IMR-90 (cell line): ENCODE data around the gene NDUFAF5. TPM values are rescaled to one million over a fixed set of nuclear protein-coding genes. Genes with fewer than 3 reads are reported as not detected.

ENCODE experiments used
- ATAC-seq: fragments of 200-7000 bp; cut with Tn5 transposase; 2 replicates; pipeline ENCODE4 v1.9.1; 2020; ENCODE audit warnings: low read depth, mild to moderate bottlenecking, moderate library complexity
- BruUV-seq: library from RNA; stranded (reverse); fragments of 400-500 nt; replicated peaks from 2 replicates; lab custom pipeline; 2021; lab: Mats Ljungman, UMichigan
- CTCF ChIA-PET: fragments of 300-600 bp; formaldehyde crosslinking; extraction: SDS; loops from one replicate; lab custom pipeline; 2021; ENCODE audit warnings: antibody characterized with exemption; lab: Yijun Ruan, JAX
- POLR2A ChIA-PET: fragments of 300-600 bp; sonication (Branson Sonifier 250); formaldehyde crosslinking; loops from one replicate; lab custom pipeline; 2022; ENCODE audit warnings: antibody characterized with exemption; ENCODE audit not compliant: unreplicated experiment; lab: Charles Lee
- DNase-seq: peaks from one replicate; pipeline ENCODE4 v3.0.0; 2013
- H2AFZ ChIP-seq: replicated peaks from 2 replicates; pipeline ENCODE3; 2013; ENCODE audit warnings: low read length, mild to moderate bottlenecking; ENCODE audit not compliant: poor library complexity
- H2AK5ac ChIP-seq: 2 replicates; pipeline ENCODE4 v1.6.1; 2013; ENCODE audit warnings: low read depth, low read length, inconsistent platforms
- H2AK9ac ChIP-seq: replicated peaks from 2 replicates; pipeline ENCODE3; 2013; ENCODE audit warnings: mild to moderate bottlenecking, low read depth, low read length, moderate library complexity; ENCODE audit not compliant: poor library complexity
- H2BK120ac ChIP-seq: 2 replicates; pipeline ENCODE4 v1.6.1; 2013; ENCODE audit warnings: low read depth, low read length, inconsistent platforms
- H2BK15ac ChIP-seq: 3 replicates; pipeline ENCODE4 v1.6.1; 2013; ENCODE audit warnings: low read depth, low read length, inconsistent platforms
- H2BK20ac ChIP-seq: 2 replicates; pipeline ENCODE4 v1.6.1; 2013; ENCODE audit warnings: low read depth, mild to moderate bottlenecking, inconsistent platforms, low read length, moderate library complexity
- H2BK5ac ChIP-seq: 2 replicates; pipeline ENCODE4 v1.6.1; 2013; ENCODE audit warnings: mild to moderate bottlenecking, low read depth, low read length, inconsistent platforms; ENCODE audit not compliant: poor library complexity, severe bottlenecking
- H3K14ac ChIP-seq: replicated peaks from 2 replicates; pipeline ENCODE4 v1.6.1; 2013; ENCODE audit warnings: low read depth, low read length, inconsistent platforms
- H3K18ac ChIP-seq: 2 replicates; pipeline ENCODE4 v1.6.1; 2013; ENCODE audit warnings: low read depth, low read length, control low read depth
- H3K23ac ChIP-seq: 2 replicates; pipeline ENCODE4 v1.6.1; 2013; ENCODE audit warnings: low read depth, low read length, inconsistent platforms
- H3K27ac ChIP-seq: 2 replicates; pipeline ENCODE4 v1.5.1; 2013; ENCODE audit warnings: mild to moderate bottlenecking, control low read depth, low read length; ENCODE audit not compliant: insufficient read depth
- H3K27me3 ChIP-seq: 2 replicates; pipeline ENCODE4 v1.6.1; 2013; ENCODE audit warnings: low read length; ENCODE audit not compliant: control insufficient read depth, insufficient read depth
- H3K36me3 ChIP-seq: 2 replicates; pipeline ENCODE4 v1.6.1; 2013; ENCODE audit warnings: low read length, mixed read lengths; ENCODE audit not compliant: control insufficient read depth, insufficient read depth
- H3K4ac ChIP-seq: 2 replicates; pipeline ENCODE4 v1.6.1; 2013; ENCODE audit warnings: low read depth, low read length, inconsistent platforms
- H3K4me1 ChIP-seq: 2 replicates; pipeline ENCODE4 v1.6.1; 2013; ENCODE audit warnings: low read length, mixed read lengths; ENCODE audit not compliant: control insufficient read depth, insufficient read depth
- H3K4me2 ChIP-seq: 2 replicates; pipeline ENCODE4 v1.6.1; 2013; ENCODE audit warnings: low read depth, mild to moderate bottlenecking, control low read depth, low read length, moderate library complexity
- H3K4me3 ChIP-seq: 2 replicates; pipeline ENCODE4 v1.5.1; 2013; ENCODE audit warnings: low read depth, mild to moderate bottlenecking, control low read depth, low read length, moderate library complexity; ENCODE audit not compliant: insufficient read depth
- H3K56ac ChIP-seq: 2 replicates; pipeline ENCODE4 v1.6.1; 2013; ENCODE audit warnings: low read length, inconsistent platforms; ENCODE audit not compliant: insufficient read depth; ENCODE audit errors: extremely low read depth
- H3K79me1 ChIP-seq, 2 experiments: 2 replicates each; pipeline ENCODE4 v1.6.1; 2013; ENCODE audit warnings: low read length in 2 of 2, inconsistent platforms in 1 of 2, low read depth in 1 of 2
- H3K9ac ChIP-seq: 2 replicates; pipeline ENCODE4 v1.6.1; 2013; ENCODE audit warnings: low read depth, low read length, control low read depth
- H3K9me1 ChIP-seq: 2 replicates; pipeline ENCODE4 v1.6.1; 2013; ENCODE audit warnings: low read length, inconsistent platforms; ENCODE audit not compliant: insufficient read depth
- H3K9me3 ChIP-seq: 2 replicates; pipeline ENCODE4 v1.6.1; 2013; ENCODE audit warnings: low read length; ENCODE audit not compliant: control insufficient read depth, insufficient read depth
- H4K20me1 ChIP-seq: 2 replicates; pipeline ENCODE4 v1.6.1; 2013; ENCODE audit warnings: low read length, inconsistent platforms; ENCODE audit not compliant: insufficient read depth
- H4K5ac ChIP-seq: 2 replicates; pipeline ENCODE4 v1.6.1; 2013; ENCODE audit warnings: mild to moderate bottlenecking, low read depth, low read length, control low read depth
- H4K8ac ChIP-seq, 2 experiments: 2 replicates each; pipeline ENCODE4 v1.6.1; 2013; ENCODE audit warnings: low read depth in 2 of 2, low read length in 2 of 2, control low read depth in 1 of 2, inconsistent platforms in 1 of 2
- H4K91ac ChIP-seq: 2 replicates; pipeline ENCODE4 v1.6.1; 2013; ENCODE audit warnings: low read depth, low read length, inconsistent platforms; ENCODE audit not compliant: insufficient read depth
- BHLHE40 ChIP-seq: fragments of 150-350 bp; IDR thresholded peaks from 2 replicates; pipeline ENCODE4 v1.6.1; 2016; ENCODE audit warnings: mild to moderate bottlenecking, low read depth, low read length
- CEBPB ChIP-seq: IDR thresholded peaks from 2 replicates; pipeline ENCODE4 v1.6.1; 2012; ENCODE audit warnings: low read depth, low read length, improper control_type of control experiment
- ELK1 ChIP-seq: fragments of 150-350 bp; IDR thresholded peaks from 2 replicates; pipeline ENCODE4 v1.6.1; 2016; ENCODE audit warnings: low read depth, mild to moderate bottlenecking, low read length, moderate library complexity, borderline replicate concordance
- MXI1 ChIP-seq: IDR thresholded peaks from 2 replicates; pipeline ENCODE4 v1.6.1; 2012; ENCODE audit warnings: low read depth, mild to moderate bottlenecking, low read length, moderate library complexity, borderline replicate concordance
- NFE2L2 ChIP-seq: fragments of 150-350 bp; IDR thresholded peaks from 2 replicates; pipeline ENCODE4 v1.6.1; 2016; ENCODE audit warnings: low read depth, mild to moderate bottlenecking, low read length
- RFX5 ChIP-seq: IDR thresholded peaks from 2 replicates; pipeline ENCODE4 v1.8.0; 2012; ENCODE audit warnings: low read depth, mild to moderate bottlenecking, low read length, moderate library complexity
- SMC3 ChIP-seq: fragments of 150-350 bp; IDR thresholded peaks from 2 replicates; pipeline ENCODE4 v1.6.1; 2016; ENCODE audit warnings: low read depth, mild to moderate bottlenecking, antibody characterized with exemption, low read length, moderate library complexity
- WGBS, 2 experiments: methylation state at CpG; one replicate each; pipeline versions ENCODE4 v1.1.5 to v1.1.7; 2013; ENCODE audit warnings: missing lambda C conversion rate in 2 of 2; ENCODE audit not compliant: insufficient read length in 1 of 2; ENCODE audit errors: extremely low coverage in 2 of 2; 5-methylcytosine and 5-hydroxymethylcytosine counted together
- dilution Hi-C: fragments of 300-500 bp; cut with HindIII; formaldehyde crosslinking; loops from one replicate; pipeline ENCODE4 v1.14.3; 2018; ENCODE audit warnings: low sequenced_read_pairs; ENCODE audit not compliant: unreplicated experiment
- in situ Hi-C: fragments of 300-500 bp; cut with MboI; formaldehyde crosslinking; loops from 3 replicates; pipeline ENCODE4 v1.14.3; 2019; ENCODE audit warnings: low sequenced_read_pairs, inconsistent platforms, mixed read lengths
- intact Hi-C: fragments of 100-400 bp; cut with micrococcal nuclease; formaldehyde crosslinking; loops from 2 replicates; pipeline ENCODE4 v1.10.0; 2022
- polyA plus RNA-seq, 3 experiments: library from polyadenylated mRNA; depleted of rRNA; stranded (reverse); fragments of >200 nt; gene quantifications; 2 replicates each; pipeline ENCODE4 v1.2.3, GENCODE V29; 2012; ENCODE audit warnings: low replicate concordance in 1 of 3
- total RNA-seq: library from RNA; depleted of rRNA; stranded (reverse); fragments of >200 nt; gene quantifications from 2 replicates; pipeline ENCODE4 v1.2.3, GENCODE V29; 2012
- TF ChIP-seq, protein P1 (sequence below): fragments of 150-350 bp; IDR thresholded peaks from 2 replicates; pipeline ENCODE4 v1.6.1; 2017; ENCODE audit warnings: mild to moderate bottlenecking, antibody characterized with exemption, low read length, low read depth

The NDUFAF5 gene
- total and polyA plus RNA-seq, 2 of the 4 experiments (the other 2 are of a cell fraction), result 6.8 to 12.3 TPM

DNA sequence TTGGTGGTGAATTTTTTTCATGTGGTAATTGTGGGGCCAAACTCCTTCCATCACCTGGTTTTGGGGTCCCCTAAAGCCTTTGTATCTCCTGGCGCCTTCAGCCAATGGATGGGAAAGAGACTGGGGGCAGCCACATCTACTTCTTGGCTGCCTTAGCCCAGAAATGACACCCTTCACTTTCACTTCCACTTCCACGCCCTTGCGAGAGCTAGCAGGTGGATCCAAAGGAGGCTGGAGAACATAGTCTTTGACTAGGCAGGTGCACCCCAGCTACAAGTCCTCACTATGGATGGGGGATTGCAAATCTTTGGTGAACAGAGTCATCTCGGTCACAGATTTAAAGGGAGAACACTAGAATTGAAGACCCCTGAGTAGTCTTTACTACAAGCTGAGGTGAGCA is 70.8 kb downstream of the NDUFAF5 start:
- no peak overlapping the region for H2AK5ac ChIP-seq
- no peaks in the 10 kb centered on the region for H4K20me1 ChIP-seq
- H3K27me3 ChIP-seq, result no peaks in the 10 kb centered on the region
- ATAC-seq (no peak), DNase-seq (no peak)
- H2BK15ac ChIP-seq, result no peak overlapping the region
- no TSS peak for BruUV-seq
- no peak overlapping the region for H2AK9ac ChIP-seq
- H3K4me3 ChIP-seq, result no peak overlapping the region
- H4K91ac ChIP-seq, result no peak overlapping the region
- no peak overlapping the region for H3K56ac ChIP-seq
- WGBS, 2 experiments, result no CpG with 5 or more reads among the region's 4 CpGs
- CTCF ChIA-PET, result no interaction called here
- H2BK20ac ChIP-seq, result no peak overlapping the region
- H3K14ac ChIP-seq, result no peak overlapping the region
- no peaks in the 10 kb centered on the region for H3K4me1 ChIP-seq
- intact Hi-C loops, result no loop called here
- no peak overlapping the region for H3K4me2 ChIP-seq
- dilution Hi-C loops, result no loop called here
- H3K27ac ChIP-seq, result no peak overlapping the region
- H3K9ac ChIP-seq, result no peak overlapping the region
- H2BK5ac ChIP-seq, result no peak overlapping the region
- H3K18ac ChIP-seq, result no peak overlapping the region
- TF ChIP-seq ELK1 (no peak), RFX5 (no peak), BHLHE40 (no peak), MXI1 (no peak), NFE2L2 (no peak), CEBPB (no peak), SMC3 (no peak)
- TF ChIP-seq, protein P1, sequence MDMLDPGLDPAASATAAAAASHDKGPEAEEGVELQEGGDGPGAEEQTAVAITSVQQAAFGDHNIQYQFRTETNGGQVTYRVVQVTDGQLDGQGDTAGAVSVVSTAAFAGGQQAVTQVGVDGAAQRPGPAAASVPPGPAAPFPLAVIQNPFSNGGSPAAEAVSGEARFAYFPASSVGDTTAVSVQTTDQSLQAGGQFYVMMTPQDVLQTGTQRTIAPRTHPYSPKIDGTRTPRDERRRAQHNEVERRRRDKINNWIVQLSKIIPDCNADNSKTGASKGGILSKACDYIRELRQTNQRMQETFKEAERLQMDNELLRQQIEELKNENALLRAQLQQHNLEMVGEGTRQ, result no peak
- no peaks in the 10 kb centered on the region for H3K9me1 ChIP-seq
- POLR2A ChIA-PET, result no interaction called here
- no peak overlapping the region for H4K5ac ChIP-seq
- H2BK120ac ChIP-seq, result no peak overlapping the region
- H4K8ac ChIP-seq, result no peak overlapping the region
- H3K23ac ChIP-seq, result no peak overlapping the region
- no peaks in the 10 kb centered on the region for H3K79me1 ChIP-seq
- no peak overlapping the region for H2AFZ ChIP-seq
- in situ Hi-C loops, result no loop called here
- no peaks in the 10 kb centered on the region for H3K36me3 ChIP-seq
- H3K9me3 ChIP-seq, result no peaks in the 10 kb centered on the region
- no peak overlapping the region for H3K4ac ChIP-seq
